GM12801 (cell line): ENCODE measurements around the gene AXIN2.

ENCODE experiments used
- TF ChIP-seq, protein P1 (sequence below): IDR thresholded peaks from one replicate; pipeline ENCODE4 v1.5.1; 2011; ENCODE audit warnings: control low read depth; ENCODE audit not compliant: insufficient read length; ENCODE audit errors: extremely low read depth

Gene AXIN2

DNA sequence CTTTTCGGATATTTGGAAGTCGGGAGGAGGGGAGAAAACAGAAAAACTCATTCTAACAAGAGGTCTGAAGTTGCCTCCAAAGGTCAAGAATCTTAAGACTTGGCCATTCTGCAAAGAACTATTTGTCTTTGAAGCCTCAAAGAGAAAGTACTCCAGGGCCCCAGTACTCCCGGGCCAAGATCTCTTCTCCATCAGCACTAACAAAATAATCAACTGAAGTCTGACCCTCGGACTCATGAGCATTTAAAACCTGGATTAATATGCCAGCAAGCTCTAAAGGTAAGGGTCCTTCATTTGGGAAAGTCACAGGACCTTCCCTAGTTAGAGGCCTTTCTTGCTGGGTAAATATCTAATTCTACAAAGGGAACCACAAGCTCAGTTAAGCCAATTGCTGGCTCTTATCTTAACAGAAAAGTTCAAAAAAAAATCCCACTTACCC, 4.5 kb downstream of the AXIN2 start:
- TF ChIP-seq, protein P1, sequence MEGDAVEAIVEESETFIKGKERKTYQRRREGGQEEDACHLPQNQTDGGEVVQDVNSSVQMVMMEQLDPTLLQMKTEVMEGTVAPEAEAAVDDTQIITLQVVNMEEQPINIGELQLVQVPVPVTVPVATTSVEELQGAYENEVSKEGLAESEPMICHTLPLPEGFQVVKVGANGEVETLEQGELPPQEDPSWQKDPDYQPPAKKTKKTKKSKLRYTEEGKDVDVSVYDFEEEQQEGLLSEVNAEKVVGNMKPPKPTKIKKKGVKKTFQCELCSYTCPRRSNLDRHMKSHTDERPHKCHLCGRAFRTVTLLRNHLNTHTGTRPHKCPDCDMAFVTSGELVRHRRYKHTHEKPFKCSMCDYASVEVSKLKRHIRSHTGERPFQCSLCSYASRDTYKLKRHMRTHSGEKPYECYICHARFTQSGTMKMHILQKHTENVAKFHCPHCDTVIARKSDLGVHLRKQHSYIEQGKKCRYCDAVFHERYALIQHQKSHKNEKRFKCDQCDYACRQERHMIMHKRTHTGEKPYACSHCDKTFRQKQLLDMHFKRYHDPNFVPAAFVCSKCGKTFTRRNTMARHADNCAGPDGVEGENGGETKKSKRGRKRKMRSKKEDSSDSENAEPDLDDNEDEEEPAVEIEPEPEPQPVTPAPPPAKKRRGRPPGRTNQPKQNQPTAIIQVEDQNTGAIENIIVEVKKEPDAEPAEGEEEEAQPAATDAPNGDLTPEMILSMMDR = no peak

DNA sequence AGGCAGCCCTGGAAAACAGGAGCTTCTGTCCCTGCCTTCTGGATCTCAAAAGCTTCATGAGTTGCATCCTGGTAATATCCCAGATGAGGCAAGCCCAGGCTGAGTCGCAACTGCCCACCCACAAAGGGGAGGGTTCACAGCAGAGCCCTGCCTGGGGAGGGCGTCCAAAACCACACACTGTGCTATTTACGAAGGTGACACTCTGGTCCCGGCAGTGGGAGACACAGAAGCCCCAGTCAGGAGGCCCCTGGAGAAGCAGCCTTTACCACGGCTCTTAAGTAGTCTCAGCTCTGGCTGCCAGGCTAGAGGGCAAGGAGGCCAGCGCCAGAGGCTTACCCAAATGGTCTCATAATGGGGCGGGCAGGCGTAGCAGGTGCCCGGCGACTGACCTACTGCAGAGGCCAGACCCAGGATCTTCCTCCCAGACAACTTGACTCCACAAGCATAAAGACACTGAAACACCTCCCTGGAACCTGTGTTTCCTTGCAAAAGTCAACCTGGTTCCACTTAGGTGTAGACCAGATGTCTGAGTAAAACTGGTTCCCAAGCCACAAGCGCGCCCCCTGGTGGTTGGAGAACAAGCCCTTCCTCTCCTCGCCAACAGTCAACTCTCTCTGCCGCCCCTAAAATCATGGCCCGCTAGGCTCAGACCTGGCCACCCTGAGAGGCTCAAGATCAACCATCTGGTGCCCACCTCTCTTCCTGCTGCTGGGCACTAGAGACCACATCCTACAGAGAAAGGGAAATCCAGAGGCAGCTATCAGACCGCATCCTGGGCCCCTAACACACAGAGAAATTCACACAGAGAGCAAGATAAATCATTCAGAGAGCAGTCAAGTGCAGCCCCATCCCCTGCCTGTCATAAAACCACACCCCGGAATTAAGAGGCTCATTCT, 5.2 kb downstream of the AXIN2 start:
- TF ChIP-seq, protein P1 = no peak

DNA sequence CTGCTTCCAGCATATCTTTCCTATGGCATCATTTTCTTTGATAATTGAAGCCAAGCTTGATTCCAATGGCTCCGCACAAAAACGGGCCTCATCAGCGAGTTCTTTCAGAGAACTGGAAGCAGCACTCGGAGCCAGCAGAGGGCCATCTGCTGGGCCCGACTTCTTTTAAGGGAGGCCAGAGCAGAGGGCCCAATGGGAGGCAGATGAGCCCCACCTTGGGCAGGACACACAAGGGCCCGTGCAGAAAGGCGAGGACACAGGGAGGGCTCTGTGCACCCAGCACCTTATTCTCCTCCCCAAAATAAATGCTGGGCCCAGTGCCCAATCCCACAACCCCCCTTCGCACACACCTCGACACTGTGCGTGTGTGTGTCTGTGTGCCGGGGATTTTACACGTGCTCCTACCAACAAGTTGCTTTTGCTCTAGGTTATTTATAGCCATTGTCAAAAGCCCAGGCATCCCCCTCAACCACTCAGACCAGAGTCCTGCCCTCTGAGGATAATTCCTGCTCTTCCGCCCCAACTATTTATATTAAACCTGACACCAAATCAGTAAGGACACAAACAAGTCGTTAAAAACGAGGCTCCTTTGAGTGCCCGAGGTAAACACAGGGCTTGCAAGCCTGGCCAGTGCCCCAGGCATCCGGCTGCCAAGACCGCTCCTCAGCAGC, 6.8 kb downstream of the AXIN2 start:
- TF ChIP-seq, protein P1 = no peak

DNA sequence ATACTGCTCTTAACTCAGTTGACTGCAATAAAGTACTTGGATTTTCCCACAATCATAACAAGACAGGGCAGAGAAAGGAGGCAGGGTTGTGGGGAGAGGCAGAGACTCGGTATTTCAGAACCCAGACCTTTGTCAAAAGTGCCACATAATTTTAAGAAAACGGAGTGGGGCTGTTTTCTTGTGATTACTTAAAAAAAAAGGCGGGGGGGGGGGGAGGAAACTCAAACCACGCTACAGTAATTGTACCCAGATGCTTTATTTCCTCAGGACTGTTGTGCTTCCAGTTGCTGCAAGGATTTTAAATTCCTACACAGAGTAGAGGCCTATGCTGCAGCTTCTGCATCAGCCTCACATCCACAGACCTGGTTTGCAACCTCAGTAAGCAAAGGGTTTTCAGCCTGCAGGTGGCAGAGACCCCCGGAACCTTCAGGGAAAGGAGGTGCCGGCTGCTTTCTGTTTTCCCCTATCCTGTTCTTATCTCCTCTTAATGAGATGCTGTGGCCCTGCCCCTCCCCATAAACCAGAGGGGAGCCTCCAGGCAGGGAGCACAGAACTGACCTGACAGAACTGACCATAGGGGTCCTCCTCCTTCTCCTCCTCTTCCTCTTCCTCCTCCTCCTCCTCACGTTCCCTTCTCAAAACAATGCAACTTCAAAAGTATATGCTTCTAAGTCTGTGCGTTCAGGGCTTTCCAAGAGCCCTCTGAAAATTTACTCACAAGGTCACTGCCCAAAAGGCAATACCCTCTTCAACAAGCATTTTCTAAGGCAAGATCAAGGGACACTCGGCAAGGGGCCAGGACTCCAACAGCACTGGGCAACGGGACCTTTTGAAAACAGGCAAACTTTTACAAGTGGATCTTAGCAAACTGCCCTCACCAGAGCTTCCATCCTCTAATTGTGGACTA, 7.5 kb downstream of the AXIN2 start:
- TF ChIP-seq, protein P1 = no peak

DNA sequence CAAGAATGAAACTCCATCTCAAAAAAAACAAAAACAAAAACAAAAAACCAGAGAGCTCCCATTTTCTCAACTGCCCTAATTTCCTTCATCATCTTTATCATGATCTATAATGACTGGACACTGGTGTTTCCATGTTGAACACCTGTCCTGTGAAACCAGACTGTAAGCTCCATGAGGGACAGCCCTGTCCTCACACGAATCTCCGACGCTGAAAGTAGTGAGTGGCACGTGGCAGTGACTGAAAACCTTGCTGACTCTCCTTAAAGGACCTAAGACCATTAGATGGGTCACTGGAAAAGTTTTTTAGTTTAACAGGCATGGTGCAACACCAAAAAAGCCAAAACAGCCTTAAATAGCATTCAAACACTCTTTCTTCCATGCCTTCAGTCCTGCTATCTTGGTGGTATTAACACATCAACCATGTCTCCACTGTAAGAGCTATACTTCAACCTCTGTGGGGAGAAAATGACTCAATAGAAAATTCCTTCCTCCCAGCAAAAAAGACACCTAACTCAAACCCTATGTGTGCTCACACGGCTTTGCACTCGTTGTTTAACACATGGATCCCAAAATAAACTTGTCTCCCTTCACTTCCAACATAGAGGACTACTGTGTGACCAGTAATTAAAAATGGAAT, 8.3 kb downstream of the AXIN2 start:
- TF ChIP-seq, protein P1 = no peak

DNA sequence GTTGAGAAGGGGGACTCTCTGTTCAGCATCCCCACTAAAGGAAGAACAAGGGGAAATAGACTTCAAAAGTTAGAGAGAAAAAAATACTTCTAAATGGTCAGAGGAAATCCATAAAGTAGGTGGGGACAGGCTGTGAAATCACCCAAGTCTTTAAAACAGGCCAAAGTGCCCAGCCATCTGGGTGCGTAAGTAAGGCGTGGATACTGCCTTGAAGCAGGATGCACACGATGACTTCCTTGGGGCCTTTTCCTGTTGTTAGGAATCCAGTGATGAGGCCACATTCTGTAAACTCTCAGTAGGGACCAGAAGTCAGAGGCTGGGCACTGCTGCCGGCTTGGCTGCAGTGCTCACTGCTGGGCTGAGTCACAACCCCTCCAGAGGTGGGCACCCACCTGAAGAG, 9.2 kb downstream of the AXIN2 start:
- TF ChIP-seq, protein P1 = no peak
